GM19351 (cell line): Measurements from ENCODE around the gene KCNQ5.
A peak's percentile ranks its signal among the peaks of the same experiment; 100 is the strongest.

Source experiments
- ATAC-seq: cut with Tn5 transposase; IDR thresholded peaks from one replicate; pipeline ENCODE4 v1.9.1; 2021; ENCODE audit warnings: mild to moderate bottlenecking, moderate library complexity; ENCODE audit not compliant: unreplicated experiment

Gene KCNQ5

DNA sequence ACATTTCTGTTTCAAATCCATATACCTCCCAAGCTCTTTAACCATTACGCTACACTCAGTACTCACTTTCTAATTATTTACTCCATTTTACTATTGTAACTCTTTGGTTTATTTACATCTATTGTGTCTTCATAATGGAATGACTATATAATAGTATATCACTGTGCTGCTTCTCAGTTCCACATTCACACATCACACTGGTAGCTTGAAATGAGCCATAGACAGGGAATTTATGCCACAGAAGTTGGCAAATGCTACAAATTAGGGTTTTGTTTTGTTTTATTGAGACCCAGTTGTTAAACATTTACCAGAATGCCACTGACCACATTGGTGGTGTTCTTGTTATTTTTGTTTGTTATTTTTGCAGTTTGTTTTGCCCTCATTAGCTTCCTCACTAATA lies 213.9 kb downstream of the KCNQ5 start:
- ATAC-seq = no peak

DNA sequence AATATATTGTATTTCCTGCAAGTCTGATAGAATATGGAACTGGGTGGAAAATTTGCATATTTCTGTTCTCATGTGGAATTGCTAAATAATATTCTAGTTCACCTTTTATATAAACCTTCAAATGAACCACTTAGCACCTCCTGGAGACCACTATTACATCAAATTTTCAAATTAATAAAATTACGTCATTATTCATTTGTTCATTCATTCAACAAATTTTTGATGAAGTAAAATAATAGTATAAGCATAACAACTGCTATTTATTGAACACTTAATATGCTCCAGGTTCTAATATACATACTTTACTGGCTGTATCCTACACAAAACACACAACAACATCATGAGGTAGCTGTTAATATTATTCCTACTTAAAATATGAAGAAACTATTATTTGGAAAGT lies 215.1 kb downstream of the KCNQ5 start:
- ATAC-seq = no peak

DNA sequence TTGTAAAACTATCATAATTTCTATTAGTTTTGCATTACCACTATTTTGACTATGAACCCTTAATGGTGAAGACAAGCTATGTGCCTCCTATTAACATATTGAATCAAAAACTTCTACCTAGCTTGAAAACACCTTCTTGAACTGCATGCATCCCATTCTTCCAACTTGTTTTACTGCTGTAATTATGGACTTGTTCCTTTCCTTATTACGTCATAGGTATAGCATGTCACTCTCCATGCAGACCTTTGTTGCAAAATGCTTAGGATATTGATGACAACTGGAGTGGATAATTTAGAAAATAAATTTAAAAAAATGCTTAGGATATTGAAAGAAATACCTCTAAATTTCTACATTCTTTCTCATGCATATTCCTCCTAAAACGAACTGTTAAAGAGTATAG lies 219.3 kb downstream of the KCNQ5 start:
- ATAC-seq = no peak

DNA sequence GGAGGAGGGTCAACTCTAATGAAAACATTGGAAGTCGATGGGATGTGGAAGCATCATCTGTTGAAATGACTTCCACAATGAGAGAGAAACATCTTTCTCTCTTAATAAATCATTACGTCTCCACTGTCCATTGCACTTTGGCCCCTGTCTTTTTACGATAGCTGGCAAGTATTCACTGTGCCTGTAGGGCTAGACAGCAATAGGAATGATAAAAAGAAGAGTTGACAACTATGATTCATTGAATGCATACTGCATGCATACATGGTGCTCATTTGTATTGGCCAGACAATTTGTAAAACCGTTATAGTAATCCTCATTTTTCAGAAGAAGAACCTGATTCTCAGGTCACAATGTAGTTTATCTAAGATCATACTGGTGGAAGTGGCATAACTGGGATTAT lies 220.3 kb downstream of the KCNQ5 start:
- no peak for ATAC-seq

DNA sequence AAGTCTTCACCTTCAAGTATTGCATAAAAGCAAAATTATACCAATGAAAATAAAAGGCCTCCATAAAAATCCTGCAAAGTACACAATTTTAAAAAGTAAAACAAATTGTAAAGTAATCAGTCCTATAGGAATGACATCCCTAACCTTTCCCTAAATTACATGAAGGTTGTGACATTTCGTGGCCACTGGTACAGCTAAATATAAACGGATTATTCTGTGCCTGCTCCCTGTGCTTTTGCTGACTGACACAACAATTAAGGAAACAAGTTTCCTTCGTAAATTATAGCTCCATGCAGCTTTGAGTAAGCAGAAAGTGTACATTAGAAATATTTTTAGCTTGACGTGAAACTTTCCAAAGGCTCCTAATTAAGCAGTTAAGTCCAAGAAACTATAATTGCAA lies 222.8 kb downstream of the KCNQ5 start:
- no peak for ATAC-seq

DNA sequence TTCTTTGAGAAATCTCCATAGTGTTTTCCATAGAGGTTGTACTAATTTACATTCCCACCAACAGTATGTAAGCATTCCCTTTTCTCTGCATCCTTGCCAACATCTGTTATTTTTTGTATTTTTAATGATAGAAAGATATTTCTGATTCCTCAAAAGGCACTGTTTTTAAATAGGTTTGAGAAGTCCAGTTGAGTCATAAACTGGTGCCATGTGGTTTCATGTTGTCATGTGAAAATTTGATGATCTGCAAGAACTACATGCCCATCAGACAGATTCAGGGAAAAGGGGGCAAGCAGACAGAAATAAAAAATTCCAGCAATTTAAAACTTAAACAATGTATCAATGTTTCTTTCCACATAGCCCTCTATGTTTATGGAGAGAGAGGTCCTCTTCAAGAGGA lies 227.5 kb downstream of the KCNQ5 start:
- ATAC-seq = no peak

DNA sequence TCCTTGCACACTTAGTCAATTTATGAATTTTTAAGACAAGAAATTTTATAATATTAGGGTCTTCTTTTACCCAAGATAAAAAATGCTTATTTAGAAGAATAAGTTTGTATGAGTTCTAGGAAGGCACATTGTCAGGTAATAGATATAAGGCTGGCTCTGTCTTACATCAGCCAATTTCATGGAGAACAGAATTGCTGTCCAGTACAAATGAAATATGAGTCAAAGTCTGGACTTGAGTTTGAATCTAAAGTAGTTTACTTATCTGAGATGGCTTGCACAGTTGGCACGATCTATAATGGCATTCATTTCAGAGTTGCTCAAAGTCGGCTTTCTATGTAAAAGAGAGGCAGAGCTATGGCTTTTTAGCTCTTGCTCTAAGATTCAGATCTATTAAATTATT lies 228.2 kb downstream of the KCNQ5 start:
- no peak for ATAC-seq

DNA sequence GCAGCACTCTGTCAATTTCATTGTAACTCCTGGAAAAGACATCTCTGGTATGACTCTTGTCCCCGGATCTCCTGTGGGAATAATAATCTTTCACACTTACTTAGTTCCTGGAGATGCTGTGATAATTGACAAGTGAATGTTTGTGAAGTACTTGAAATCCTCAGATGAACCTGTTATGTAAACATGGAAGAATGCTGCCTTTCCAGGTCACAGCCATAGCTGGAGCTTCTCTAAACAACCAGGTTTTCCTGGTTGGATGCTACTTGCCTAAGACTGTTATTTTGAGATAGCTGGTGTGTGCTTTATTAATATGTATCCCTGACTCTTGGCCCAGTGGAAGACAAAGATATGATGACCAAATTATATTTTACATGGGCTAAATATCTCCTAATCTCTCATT lies 228.6 kb downstream of the KCNQ5 start:
- no peak for ATAC-seq

DNA sequence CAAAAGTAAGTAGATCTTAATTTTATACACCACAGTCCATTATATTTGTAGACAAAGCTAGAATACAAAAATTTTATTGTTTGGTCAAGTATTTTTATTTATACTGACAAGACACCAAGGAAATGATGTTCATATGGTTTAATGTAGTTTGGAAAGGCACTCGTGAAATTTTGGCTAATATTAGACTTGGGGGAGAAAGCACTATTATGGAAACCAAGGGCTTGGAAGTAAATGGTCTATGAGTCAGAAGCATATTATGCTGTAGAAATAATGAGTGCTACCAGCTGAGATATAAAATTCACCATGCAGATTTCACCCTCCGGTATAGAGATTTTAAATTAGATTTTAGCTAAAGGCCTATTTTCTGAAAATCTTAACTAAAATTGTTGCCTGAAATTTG lies 233.6 kb downstream of the KCNQ5 start:
- no peak for ATAC-seq

DNA sequence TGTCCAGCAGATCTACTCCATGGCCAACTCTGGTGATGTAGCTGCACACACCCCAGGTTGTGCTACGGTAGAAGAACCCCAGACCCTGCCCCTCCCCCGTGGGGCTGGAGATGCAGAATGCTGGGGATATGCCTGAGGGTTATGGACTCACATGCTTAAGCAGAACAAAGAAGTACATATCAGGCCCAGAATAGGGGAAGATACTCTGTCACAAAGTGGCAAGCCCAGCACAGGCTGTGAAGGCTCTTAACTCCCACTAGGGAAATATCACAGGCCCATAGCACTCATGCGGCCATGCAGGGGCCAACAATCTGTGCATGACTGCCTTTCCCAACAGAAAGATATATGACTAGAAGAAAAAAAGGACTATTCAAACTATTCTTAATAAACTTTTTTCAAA lies 234.9 kb downstream of the KCNQ5 start:
- no peak for ATAC-seq

DNA sequence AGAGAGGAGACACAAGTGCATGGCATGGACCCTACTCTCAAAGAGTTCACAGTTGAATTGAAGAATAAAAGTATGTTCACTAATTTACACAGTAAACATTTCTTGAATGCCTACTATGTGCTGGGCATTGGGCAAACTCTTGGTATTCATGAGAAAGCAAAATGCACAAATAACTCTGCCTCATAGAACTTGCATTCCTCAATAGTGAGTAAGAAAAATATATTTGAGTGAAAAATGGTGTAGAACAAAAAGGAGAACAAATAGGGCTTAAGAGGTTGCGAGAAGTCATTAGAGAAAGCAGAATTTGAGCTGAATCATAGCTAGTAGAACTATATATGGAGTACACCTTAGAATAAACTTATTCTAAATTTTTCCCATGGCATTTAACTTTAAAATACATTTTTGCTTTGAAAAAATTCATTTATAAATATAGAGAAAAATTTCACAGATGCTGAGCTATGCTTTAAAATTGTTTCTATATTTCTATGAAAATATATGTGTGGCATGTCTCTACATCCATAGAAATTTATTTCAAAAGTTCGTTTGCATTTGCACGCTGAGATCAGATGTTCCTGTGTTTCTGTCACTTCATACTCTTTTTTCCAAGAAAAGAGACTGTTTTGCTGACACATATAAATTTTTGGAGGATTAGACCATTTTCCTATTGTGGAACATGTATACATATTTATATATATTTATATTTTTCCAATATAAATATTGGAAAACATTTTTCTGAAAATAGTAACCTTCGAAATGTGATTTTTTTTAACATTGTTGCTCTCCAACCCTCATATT lies 236.1 kb downstream of the KCNQ5 start:
- ATAC-seq = no peak

DNA sequence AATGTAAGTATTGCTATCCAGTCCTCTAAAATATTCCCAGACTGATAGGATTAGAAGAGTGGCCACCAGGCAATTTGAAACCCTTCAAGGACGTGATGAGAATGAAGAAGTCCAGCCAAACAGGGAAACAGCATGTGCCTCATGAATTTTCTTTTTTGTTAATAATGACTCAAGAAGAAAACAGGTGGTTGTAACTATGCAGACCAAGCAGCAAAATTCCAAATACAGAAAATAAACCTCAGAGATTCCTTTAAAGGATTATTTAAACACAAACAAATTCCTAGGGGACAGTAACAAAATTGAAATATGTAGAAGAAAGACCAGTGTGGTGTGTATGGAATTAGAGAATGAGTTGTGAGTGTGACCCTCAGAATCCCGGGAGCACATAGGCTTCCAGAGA lies 239.2 kb downstream of the KCNQ5 start:
- ATAC-seq = no peak

DNA sequence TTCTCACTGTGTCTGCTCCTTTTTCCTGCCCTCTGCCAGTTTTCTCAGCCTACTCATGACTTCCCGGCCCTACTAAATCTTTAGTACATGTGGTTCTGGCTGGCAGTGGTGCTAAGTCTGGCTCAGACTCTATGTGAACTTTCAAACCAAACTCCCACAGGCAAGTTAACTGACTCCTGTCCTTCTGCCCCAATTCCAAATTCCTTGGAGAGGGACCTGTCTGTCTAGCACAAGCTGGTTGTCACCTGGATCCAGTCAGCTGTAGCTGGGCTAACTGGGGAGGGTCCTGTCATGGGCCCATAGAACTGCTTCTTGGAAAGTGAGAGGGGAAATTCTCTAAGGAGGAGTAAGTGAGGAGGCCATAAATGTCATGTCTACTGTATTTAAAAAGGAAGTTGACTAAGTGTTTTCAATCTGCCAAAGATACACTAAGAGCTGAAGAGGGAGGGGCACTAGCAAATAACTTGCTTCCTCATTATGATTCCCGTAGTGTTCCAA lies 240.1 kb downstream of the KCNQ5 start:
- peak; percentile 75 for ATAC-seq

DNA sequence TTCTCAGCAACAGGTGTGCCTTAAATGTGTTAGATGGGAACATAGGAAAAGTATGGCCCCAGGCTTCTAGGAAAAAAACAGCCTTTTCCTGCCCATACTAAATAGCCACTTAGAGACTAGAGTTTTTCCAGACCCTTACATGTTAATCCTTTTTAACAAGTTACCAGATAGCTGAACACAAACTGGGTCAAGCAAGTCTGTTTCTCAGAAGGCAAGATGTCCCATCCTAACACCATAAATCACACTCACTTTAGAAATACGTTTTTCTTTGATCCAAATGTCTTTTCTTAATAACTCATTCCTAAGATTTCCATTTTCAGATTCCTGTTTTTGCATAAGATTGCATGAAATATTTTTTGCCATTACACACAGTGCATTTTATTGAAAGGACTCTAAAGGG lies 241.3 kb downstream of the KCNQ5 start:
- ATAC-seq = no peak

DNA sequence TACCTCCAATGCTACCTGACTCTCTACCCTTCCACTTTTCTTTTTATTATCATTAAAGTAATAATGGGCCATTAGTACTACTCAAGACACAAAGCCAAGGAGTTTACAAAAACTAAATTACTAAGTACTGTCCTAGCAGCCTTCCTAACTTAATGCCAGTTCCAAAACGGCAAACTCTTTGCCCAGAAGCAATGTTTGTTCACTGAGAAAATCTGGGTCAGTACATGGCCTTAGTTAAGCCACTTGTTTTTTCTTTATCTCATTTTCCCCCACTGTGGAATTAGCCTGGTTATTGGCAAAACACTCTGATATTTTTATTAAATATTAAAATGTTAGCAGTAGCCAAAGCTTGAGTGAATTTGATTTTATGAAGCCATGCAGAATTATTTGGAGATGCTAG lies 242.4 kb downstream of the KCNQ5 start:
- no peak for ATAC-seq

DNA sequence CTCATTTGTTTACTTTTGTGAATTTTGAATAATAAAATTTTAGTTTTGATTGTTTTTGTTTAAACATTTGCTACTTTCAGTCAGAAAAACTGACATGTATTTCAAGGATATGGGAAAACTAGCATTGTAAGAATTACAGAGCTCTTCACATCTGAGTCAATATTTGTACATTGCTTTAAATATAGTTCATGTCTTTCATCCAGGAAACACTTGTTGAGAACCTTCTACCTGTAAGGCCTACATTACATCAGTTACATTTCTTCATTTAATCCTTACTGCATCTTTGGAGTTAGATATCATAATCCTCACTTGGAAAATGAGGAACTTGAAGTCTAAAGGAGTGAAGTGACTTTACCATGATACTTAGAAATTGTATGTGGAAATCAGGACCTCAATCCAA lies 242.9 kb downstream of the KCNQ5 start:
- ATAC-seq = no peak

DNA sequence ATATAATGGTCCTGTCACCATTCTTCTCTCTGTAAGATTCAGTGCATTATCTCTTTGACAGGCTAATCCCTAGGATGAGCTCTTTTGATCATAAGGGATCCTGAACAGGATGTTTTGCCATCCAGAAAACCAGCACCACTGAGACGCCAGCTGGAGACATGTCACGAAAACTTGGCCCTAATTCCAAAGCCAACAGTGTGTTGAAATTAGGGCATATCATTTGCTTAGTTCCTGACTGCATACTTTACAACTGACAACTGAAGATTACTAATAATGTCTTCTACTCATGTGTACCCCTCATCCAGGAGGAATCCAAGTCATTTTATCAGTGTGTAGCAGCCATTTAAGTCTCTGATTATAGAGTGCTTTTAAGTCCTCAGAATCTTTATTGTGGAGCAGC lies 243.6 kb downstream of the KCNQ5 start:
- ATAC-seq = no peak

DNA sequence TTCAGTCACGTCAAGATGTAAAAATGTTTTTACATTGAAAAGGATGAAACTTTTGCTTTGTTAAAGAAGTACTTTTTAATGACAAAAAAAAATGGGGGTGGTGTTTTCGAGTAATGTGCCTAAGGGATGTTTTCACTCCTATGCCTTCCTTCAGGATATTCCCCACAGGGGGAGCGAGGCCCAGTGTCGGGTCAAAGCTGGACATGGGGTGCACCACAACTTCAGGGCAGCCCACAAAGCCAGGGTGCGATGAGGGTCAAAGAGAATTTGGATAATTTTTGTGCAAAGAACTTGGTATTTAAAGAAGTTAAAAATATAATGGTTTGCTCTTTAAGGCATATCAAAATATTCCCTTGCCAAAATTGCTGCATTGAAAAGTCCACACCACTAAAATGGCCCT lies 247.8 kb downstream of the KCNQ5 start:
- no peak for ATAC-seq

DNA sequence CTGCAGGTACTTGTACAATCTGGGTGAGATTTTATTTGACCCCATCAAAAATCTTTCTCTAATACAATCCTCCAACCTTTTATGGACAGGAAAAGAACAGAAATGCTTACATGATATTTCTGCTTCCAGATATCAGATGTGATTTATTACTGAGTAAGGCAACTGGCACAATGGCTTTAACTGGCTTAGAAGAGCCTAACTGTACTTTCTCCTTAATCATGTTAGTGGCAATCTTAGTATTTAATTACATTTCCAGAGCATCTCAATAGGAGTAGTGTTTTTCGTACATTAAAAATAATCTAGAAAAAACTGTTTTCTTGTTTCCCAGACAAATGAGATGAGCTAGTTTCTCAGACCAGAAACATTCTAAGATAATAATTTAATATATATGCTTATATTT lies 251.6 kb downstream of the KCNQ5 start:
- ATAC-seq = no peak

DNA sequence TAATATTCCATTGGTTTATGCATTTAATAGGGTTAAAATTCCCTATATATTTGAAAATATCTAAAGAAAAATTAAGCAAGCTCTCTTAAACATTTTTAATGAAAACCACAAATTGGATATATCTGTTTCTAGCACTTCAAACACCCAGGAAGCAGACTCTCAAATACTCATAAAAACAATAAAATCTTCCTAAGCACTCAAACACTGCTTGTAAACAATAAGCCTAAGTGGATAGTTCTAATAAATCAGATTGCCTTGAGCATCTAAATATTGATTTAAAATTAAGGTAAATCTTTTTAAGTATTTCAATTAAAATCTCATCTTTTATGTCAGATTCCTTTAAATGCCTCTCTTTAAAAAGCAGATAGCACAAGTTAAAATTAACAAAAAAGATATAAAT lies 254.4 kb downstream of the KCNQ5 start:
- ATAC-seq = no peak

DNA sequence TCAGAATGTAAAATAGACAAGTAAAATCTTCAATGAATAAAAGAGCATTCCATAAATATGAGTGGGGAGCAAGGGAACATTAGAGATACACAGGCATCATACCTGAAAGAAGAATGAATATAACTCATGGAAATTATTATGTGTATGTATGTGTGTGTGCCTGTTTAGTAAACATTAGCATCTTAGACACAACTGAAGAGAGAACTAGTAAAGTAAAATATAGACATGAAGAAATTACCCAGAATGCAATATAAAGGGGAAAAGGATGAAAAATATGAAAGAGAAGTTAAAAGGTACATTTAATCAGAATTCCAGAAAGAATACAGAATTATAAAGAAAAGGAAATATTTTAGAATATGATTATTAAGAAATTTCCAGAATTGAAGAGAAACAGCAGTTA lies 264.3 kb downstream of the KCNQ5 start:
- no peak for ATAC-seq

DNA sequence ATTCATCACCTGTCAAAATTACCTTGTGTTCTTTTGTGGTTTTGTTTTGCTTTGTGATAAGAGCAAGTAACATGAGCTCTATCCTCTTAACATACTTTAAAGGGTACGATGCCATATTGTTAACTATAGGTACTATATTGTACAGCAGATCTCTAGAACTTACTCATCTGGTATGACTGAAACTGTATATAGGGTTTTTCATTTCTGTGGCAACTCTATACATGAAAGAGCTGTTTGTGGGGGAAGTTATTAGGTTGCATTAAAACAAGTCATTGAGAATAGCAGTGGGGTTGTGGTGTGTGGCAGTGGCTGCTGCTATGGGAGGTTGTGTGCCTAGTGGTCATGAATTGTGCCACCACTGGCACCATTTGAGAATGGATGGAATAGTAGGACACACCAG lies 268.4 kb downstream of the KCNQ5 start:
- no peak for ATAC-seq

DNA sequence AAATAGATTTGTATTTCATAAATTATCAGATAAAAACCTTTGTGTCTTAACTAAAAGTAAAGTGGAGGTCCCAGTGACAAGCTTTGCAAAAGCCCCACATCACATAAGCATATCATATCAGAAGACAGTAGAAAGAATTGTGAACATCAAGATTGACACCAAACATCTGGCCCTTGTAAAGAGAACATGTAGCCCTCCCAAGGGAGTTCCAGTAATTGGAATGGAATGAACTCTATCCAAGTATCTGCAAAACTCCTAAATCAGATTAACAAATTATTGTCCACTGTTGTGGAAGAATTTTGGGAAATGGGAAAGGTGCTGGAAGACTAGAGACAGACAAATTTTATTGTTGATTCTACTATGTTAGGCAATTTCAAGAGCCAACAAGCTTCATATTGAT lies 268.8 kb downstream of the KCNQ5 start:
- ATAC-seq = no peak
